DOHH2 (cell line): ENCODE measurements around the gene FBLN1.

Source experiments
- CTCF ChIP-seq: fragments of 200-600 bp; sonication (generic); IDR thresholded peaks from one replicate; pipeline ENCODE4 v1.5.1; 2014; ENCODE audit warnings: antibody characterized with exemption, mild to moderate bottlenecking, low read depth, low read length; ENCODE audit not compliant: poor library complexity, severe bottlenecking
- EZH2phosphoT487 ChIP-seq: fragments of 200-600 bp; sonication (generic); IDR thresholded peaks from 2 replicates; pipeline ENCODE4 v1.6.1; 2017; ENCODE audit warnings: borderline replicate concordance, mild to moderate bottlenecking, antibody characterized with exemption, low read length, moderate library complexity, mixed read lengths

- TF ChIP-seq CTCF (no peak), EZH2phosphoT487 (no peak)
Measured at GRCh38 chr22:45475851-45476514, 26.7 kb upstream of the FBLN1 start.
